ENCODE results near the gene HNRNPUL1.

The HNRNPUL1 gene

DNA sequence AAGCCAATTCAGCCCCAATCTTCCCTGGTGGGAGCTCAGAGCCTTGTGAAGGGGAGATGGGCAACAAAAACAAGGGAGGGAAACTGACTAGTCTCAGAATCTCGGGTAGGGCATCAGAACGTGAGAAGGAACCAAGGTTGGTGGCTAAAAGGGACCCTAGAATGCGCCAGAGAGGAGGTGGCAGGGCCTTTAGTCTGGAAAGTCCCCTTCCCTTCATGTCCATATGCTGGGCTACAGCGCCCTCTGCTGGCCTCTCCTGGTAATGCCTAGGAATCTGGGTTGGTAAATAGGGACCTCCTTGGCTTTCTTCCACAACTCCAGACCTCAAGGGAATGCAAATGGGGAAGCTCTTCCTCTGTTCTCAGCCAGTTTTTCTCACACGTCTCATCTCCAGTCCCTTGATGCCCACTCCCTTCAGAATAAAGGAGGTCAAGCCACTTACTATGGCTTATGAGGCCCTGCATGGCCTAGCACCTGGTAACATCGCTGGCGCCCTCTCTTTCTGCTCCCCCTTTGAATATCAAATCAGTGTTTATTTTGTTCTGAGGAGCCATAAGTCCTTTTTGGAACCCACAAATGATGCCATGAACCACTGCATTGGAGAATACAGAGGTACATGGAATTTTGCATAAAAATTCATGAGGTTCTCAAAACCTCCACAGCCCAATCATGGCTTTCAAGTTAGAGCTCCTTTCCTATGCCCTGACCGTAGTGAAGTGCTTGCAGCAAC is 44.4 kb downstream of the HNRNPUL1 start:
- peak; percentile 93 for DNase-seq (ENCODE audit: low read depth)

- no peak for DNase-seq (ENCODE audit: low read depth)
These were observed 45.2 kb downstream of the HNRNPUL1 start for GRCh38 chr19:41309180-41310032.

DNA sequence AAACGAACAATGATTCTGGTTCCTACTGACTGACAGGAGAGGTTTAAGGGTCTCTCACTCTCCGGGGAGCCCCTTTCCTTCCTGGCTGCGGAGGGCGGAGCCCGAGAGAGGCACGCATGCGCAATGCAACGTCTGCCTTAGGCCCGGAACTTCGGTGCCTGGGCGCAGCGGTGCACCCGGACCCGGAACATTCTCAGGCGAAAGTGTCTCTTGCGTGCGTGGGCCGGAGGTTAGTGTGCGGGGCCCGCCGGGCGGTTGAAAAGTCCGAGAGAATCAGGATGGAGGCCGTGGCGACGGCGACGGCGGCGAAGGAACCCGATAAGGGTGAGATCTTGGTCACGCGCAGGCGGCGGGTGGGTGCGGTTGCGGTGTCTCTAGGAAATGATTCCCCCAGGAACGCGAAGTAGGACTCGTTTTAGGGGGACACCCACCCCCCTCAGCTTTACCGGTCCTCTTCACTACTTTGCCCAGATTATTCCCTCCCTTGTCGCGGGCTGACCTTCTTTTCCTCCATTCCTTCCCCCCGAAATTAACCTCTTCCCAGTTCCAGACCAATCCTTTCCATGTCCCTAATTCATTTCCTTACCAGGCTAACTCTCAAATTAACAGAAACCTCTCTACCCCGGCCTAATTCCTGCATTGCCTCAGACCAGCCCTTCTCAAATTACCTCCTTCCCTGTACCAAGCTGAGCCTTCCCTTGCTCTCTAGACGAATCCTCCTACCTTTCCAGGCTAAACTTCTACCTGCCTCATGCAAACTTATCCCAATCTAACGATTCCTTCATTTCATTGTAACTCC is 46.1 kb downstream of the HNRNPUL1 start, which contains the start of gene CCDC97:
TSS of gene CCDC97 (plus strand) at position 140 of the 799 bp plus-strand sequence. CDS start at position 279, 139 bp downstream.
- peak; percentile 94 for DNase-seq (ENCODE audit: low read depth)

DNA sequence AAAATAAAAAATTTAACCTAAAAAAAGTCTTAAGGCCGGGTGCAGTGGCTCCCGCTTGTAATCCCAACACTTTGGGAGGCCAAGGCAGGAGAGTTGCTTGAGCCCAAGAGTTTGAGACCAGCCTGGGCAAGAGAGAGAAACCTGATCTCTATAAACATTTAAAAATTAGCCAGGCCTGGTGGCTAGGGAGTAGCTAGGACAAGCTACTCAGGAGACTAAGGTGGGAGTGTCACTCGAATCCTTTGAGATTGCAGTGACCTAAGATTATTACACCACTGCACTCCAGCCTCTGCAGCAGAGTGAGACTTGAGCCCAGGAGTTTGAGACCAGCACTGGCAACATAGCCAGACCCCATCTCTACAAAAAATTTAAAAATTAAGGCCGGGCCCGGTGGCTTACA is 46.9 kb downstream of the HNRNPUL1 start:
- DNase-seq (ENCODE audit: low read depth), result no peak

- no peak for DNase-seq (ENCODE audit: low read depth)
These were observed 47.4 kb downstream of the HNRNPUL1 start for GRCh38 chr19:41311613-41312012.

DNA sequence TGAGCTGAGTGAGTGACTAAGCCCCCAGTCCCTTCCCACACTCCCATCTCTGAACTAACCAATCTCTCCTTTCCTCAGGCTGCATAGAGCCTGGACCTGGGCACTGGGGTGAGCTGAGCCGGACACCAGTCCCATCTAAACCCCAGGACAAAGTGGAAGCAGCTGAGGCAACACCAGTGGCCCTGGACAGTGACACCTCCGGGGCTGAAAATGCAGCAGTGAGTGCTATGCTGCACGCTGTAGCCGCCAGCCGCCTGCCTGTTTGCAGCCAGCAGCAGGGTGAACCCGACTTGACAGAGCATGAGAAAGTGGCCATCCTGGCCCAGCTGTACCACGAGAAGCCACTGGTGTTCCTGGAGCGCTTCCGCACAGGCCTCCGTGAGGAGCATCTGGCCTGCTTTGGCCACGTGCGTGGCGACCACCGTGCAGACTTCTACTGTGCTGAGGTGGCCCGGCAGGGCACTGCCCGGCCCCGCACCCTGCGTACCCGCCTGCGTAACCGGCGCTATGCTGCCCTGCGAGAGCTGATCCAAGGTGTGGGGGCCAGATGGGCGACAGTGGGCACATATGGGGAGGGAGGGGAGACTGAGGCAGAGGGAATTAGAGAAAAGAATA is 52.2 kb downstream of the HNRNPUL1 start:
- DNase-seq (ENCODE audit: low read depth), result no peak

DNA sequence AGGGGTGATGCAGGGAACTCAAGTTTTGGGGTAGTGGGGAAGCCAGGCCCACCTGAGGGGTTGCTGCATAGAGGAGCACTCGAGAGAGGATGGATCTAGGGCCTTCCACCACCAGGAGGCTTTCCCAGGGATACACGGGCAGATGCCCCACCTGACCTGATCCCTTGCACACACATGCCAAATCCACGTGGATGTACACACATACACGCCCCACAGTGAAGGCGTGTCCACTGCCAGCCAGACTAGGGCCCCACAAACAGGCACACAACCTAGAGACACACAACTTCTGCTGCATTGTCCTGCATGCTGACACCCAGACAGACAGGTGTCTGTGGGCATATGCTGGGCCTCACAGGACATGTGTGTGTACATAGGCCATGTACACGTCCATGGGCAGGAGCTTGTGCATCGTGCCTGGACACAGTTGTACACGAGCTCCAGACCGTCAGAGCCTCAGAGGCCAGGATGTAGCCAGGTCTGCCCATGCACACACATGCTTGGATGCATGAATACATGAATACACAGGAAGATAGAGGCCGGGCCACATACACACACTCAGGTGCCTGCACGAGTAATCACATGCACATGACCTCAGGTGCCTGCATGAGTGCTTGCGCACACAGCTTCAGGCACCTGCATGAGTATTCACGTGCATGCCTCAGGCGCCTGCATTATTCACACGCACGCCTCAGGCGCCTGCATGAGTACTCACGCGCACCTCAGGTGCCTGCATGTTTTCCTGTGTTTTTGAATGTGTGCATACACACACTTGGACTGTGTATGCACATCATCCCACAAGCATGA is 54.7 kb downstream of the HNRNPUL1 start:
- DNase-seq (ENCODE audit: low read depth), result no peak

DNA sequence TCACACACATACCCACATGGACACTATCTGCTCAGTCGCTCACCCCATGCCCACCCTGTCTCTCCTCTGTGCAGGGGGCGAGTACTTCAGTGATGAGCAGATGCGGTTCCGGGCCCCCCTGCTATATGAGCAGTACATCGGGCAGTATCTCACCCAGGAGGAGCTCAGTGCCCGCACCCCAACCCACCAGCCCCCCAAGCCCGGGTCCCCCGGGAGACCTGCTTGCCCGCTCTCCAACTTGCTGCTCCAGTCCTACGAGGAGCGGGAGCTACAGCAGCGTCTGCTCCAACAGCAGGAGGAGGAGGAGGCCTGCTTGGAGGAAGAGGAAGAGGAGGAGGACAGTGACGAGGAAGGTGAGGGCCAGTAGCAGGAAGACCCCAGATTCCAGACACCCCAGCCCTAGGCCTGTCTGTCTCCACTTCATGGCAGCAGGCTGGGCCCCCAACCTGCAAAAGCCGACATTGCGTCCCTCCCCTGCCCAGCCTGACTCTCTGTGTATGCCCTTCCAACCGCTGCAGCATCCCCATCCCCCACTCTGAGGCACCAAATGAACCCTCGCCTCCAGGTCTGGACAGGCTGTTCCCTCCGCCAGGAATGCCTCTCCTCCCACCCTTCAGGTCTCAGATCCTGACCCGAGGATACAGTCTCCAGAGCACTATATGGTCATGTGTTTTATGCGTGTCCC is 55.5 kb downstream of the HNRNPUL1 start:
- DNase-seq (ENCODE audit: low read depth), result no peak

DNA sequence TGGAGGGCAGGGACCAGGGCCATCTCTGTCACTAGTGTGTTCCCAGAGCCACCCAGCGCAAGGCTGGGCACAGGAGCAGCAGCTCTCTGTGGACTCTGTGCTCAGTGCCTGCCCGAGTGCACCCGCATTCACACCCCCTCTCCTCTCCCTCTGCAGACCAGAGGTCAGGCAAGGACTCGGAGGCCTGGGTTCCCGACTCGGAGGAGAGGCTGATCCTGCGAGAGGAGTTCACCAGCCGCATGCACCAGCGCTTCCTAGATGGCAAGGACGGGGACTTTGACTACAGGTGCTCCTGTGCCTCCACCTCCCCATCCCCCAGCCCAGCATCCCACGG is 56.0 kb downstream of the HNRNPUL1 start:
- no peak for DNase-seq (ENCODE audit: low read depth)

GRCh38 chr19:41320568-41320967 is 56.4 kb downstream of the HNRNPUL1 start:
- no peak for DNase-seq (ENCODE audit: low read depth)

- DNase-seq (ENCODE audit: low read depth), result no peak
These were observed 57.0 kb downstream of the HNRNPUL1 start for GRCh38 chr19:41321204-41321599.

- DNase-seq (ENCODE audit: low read depth), result peak; percentile 91
These were observed 57.6 kb downstream of the HNRNPUL1 start for GRCh38 chr19:41321600-41322270.

GRCh38 chr19:41322451-41322850 is 58.3 kb downstream of the HNRNPUL1 start:
- no peak for DNase-seq (ENCODE audit: low read depth)

- no peak for DNase-seq (ENCODE audit: low read depth)
These were observed 58.9 kb downstream of the HNRNPUL1 start for GRCh38 chr19:41323023-41323422.

DNA sequence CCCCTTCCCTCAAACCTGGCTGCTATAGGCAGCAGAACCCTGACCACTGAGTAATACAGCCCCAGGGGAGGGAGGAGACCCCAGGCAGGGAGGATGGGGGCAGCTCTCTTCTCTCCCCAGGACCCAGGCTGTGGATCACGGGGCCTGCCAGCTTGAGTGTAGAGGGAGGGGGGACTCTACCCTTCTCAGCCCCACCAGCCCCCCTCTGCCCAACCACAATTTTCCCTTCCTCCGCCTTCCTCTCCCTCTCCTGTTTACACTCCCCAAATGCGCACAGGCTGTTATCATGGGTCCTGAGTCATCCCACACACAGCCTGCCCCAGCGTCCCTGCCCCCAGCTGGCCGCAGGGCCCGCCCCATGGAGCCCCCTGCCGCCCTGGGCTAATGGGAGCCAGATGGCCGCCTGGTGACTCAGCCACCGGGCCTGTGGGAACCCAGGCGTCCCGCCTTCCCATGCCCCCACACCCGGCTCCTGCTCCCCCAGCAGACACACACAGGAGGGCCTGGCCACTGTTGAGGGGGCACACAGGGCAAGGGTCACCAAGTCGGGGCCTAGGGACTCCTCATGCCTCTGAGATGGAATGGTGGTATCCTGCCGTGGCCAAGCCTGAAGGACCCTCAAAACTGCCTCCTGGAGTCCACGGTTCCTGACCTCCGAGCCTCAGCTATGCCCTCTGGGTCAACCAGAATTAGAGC is 59.4 kb downstream of the HNRNPUL1 start:
- DNase-seq (ENCODE audit: low read depth), result peak; percentile 95

GRCh38 chr19:41324231-41324702 is 60.1 kb downstream of the HNRNPUL1 start:
- DNase-seq (ENCODE audit: low read depth), result no peak

GRCh38 chr19:41324921-41325639 is 60.9 kb downstream of the HNRNPUL1 start:
- no peak for DNase-seq (ENCODE audit: low read depth)

DNA sequence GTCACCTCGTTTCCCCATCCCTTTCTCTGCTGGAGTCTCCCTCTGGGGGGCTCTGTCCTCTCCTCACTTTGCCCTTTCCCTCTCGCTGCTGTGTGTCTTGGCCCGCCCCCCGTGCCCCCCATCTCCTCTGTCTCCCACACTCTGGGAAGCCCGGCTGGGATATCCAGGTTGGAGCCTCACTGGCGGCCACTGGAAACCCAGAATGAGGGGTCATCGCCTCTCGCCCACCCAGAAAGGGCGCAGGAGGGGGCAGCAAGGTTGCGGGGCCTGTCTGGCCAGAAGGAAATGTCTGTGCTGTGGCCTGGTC is 61.4 kb downstream of the HNRNPUL1 start:
- DNase-seq (ENCODE audit: low read depth), result no peak
